Right ventricle myocardium inferior (tissue), 1 donor: Measurements from ENCODE around the gene SPOCD1. TPM values are rescaled to one million over a fixed set of nuclear protein-coding genes. Genes with fewer than 3 reads are reported as not detected.

Experiments used
- ATAC-seq: fragments of 200-7000 bp; cut with Tn5 transposase; one replicate; pipeline ENCODE4 v1.9.1; 2020; ENCODE audit warnings: mild to moderate bottlenecking, moderate library complexity
- DNase-seq: peaks from one replicate; pipeline ENCODE4 v3.0.0; 2021; ENCODE audit errors: missing footprints
- intact Hi-C: fragments of 100-400 bp; cut with DNase I; formaldehyde crosslinking; loops from one replicate; pipeline ENCODE4 v1.11.0; 2022
- total RNA-seq: library from RNA; stranded (reverse); fragmentation: NEBNext Ultra II Directional; extraction: Animal tissue kit (Norgen Biotek cat#: 25700); gene quantifications from one replicate; pipeline ENCODE4 v1.2.1, GENCODE V29; 2021
- donor health status: DM: no; HTN: yes; CAD: no; lungs with severe emphysema.

Gene SPOCD1
- total RNA-seq, 1 donor from 2014 or later = not detected

DNA sequence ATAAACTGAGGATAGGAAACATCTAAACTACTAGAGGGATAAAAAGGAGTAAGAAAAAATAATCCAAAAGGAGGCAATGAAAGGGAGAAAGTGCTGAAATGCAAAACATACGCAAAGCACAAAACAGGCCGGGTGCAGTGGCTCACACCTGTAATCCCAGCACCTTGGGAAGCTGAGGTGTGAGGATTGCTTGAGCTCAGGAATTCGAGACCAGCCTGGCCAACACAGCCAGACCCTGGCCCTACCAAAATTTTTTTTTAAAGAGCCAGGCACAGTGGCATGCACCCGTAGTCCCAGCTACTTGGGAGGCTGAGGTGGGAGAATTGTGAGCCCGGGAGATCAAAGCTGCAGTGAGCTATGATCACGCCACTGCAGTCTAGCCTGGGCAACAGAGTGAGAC, 10.5 kb downstream of the SPOCD1 start:
- DNase-seq (no peak), ATAC-seq (no peak)
- intact Hi-C loops = no loop called here

DNA sequence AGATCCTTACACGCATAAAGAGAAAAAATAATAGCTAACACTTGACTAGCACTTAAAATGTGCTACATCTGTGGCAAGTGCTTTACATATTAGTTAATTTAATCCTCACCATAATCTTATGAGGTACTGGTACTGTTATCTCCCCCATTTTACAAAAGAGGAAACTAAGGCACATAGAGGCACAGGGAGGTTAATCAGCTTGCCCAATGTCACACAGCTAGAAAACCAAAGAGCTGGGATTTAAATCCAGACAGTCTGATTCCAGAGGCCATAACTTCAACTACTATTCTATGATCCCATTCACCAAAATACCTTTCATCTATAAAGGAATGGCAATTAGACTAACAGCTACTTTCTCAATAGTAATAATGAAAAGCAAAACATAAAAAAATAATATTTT, 11.7 kb downstream of the SPOCD1 start:
- ATAC-seq (no peak), DNase-seq (no peak)
- intact Hi-C loops = no loop called here

DNA sequence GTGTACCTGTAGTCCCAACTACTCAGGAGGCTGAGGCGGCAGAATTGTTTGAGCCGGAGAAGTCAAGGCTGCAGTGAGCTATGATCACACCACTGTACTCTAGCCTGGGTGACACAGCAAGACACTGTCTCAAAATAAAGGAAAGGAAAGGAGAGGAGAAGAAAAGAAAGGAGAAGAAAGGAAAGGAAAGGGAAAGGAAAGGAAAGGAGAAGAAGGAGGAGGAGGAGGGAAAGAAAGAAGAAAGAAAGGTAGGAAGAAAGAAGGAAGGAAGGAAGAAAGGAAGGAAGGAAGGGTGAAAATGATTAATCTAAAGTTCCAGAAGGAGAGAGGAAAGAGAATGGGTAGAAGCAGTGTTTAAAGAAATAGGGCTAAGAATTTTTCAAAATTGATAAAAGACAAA, 12.2 kb downstream of the SPOCD1 start:
- intact Hi-C loops = no loop called here
- DNase-seq = no peak

DNA sequence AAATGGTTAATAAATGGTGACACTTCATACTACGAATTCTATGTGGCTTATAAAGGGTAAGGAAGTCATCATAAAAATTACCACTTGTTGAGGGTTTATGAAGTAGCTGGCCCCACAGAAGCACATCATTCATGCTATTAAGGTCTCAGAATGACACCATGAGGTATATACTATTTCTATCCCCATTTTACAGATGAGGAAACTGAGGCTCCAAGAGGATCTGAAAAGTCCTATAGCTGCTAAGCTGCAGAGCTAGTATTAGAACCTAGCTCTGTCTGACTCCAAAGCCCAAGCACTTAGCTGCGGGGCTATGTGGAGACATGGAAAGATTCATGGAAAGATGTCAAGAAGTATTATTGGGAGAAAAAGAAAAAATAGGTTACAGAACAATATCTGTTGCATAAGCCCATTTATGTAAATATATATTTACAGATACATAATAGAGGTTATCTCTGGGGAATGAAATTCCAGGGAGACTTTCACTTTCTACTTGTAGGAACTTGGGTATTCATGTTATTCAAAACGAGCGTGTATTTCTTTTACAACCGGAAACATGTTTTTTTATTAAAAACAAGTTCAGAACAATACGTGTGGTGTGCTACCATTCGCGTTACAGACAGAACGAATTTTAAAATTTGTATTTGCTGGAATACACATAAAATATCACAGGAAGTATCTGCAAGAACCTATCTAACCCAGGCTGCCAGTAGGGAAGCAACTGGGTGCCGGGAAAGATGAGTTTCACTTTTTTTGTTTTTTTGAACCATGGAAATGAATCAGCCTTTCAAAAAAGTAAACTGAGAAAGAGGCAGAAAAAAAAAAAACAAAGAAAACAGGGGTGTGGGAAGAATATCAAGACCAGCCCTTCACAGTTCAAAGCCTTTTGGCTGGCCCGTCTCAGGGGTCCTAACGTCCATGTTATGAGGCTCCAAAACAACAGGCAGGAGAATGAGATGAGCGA, 13.4 kb downstream of the SPOCD1 start:
- no peak for ATAC-seq
- intact Hi-C loops = no loop called here
- DNase-seq = no peak

More for the DNA sequence above, 12.2 kb downstream of the SPOCD1 start:
- ATAC-seq = no peak

DNA sequence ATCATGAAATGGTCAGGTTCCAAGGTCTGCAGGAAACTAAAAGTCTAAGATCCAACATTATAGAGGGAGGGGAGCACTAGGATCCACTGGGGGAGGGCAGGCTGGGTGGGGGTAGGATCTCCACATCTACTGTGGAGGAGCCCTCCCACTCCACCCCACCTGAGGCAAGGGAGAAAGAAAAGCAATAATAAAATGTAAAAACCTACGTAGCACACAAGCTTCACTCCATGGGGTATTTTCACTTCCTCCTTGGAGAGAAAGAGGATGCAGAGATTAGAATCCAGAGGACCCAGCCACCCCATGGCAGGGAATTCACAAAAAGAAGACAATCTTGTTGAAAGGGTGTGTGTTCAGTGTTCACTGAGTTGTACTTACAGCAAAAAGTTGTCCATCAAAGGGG, 14.4 kb downstream of the SPOCD1 start:
- DNase-seq = no peak
- ATAC-seq = no peak
- intact Hi-C loops = no loop called here

DNA sequence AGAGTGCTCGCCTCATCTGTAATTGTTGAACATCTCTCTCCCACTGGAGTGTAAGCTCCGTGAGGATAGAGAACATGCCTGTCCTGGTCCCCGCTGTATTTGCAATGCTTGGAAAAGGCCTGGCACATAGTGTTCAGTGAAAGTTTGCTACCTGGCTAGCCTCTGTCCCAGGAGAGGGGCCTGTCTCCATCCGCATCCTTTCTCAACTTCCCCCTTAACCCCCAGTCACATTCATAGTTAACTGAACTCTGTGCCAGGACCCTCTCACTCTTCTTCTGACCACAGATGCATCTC, 15.2 kb downstream of the SPOCD1 start:
- intact Hi-C loops = no loop called here
- ATAC-seq (no peak), DNase-seq (no peak)

DNA sequence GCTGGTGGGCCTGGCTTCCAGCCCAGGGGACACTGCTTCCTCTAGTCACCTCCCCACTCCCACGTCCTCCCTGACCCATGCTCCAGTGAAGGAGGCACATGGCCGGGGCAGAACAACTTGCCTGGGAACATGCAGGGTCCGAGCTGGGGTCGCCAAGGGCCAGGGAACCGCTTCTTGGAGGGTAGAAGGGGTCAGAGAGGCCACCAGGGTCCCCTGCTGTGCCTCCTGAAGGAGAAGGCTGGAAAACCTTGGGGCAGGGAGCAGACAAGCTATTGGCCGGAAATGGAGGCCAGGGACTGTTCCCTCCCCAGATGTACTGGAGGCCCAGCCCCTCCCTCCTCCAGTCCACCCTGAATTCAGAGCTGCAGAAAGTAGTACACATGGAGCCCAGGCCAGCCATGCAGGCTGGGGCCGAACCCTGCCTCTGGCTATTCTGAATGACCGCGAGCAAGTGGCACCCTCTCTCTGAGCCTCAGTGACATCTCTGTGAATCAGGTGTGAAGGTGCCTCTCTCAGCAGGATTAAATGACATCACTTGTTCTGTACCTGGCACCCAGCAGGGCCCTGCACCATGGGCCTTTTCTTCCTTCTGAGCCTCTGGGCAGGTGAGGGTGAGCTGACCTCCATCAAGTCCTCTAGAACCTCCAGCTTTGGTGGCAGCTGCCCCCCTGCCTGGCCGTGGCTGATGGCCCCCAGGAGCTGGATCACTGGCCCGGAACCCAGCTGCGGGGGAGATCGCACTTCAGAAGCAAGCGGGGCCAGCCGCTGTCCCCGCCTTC, 15.7 kb downstream of the SPOCD1 start:
- ATAC-seq (no peak), DNase-seq (no peak)
- intact Hi-C loops = no loop called here

DNA sequence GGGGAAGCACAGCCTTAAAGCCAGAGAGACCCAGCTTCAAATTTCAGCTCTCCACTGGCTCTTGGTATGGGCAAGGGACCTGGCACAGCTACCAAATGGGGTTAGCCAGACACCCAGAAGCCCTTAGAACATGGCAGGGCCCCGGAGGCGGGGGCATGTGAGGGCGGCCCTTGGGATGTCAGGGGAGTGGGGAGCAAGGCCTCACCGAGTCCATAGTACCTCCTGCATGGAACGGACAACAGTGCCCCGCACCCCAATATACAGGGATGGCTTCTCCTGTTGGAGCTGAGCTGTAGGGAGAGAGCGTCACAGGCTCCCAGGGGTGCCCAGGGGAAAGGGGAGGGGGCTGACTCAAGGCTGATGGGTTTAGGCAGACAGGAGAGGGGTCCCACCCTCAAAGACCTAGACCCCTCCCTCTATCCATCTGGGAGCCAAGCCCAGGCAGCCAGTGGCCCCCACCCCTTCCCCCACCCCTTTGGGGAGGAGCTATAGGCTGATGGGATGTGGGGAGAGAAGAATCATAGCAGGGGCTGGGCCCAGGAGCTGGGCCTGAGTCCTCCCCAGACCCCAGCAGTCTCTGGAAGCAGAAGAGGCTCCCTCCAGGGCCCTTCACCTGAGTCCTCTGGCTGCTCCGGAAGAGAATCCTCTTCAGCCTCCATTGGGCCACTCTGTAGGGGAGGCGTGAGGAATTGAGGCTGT, 16.5 kb downstream of the SPOCD1 start:
- intact Hi-C loops = no loop called here
- DNase-seq = no peak
- ATAC-seq = peak; percentile 20

DNA sequence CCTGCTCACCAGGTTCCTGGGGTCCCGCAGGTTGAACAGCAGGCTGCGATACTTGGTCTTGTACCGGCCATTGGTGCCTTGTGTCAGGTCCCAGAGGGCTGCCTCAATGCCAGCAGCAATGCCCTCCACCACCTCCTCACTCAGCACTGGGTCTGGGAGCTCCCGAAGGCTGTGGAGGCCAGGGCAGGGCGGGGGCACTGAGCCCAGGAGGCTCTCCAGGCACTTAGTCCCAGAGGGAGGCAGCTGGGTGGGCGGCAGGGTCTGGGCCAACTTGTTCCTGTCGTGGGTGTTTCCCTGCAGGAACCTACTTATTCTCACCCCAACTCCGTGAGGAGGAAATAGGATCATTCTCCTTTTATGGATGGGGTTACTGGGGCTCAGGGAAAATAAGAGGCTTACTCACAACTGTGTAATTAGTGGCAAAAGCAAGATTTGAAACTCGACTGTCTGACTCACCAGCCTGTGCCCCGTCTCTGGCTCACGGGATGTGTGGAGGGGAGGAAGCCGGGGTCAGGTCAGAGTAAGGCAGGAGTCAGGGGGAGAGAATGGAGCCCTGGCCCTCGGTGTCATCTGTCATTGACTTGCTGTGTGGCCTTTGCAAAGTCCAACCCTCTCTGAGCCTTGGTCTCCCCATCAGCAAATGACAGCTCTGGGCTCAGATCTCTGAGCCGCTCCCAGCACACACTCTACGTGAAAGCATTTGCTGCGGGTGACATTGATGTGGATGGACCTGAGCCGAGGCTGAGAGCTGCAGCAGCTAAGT, 17.2 kb downstream of the SPOCD1 start:
- DNase-seq (no peak), ATAC-seq (no peak)
- intact Hi-C loops = no loop called here

DNA sequence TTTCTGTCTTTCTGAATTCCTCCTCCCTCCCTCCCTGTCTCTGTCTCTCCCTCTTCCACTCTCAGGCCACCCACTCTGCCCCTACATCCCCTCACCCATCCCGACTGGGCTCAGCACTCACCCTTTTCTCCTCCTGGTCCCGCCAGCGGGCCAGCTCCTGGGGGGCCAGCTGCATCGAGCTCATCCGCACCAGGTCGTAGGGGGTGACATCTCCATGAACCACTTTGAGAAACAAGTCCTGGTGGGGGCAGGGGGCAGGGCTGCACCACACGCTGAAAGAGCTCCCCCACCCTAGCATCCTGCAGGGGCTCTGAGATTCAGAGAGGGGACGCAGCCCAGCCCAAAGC, 17.8 kb downstream of the SPOCD1 start:
- intact Hi-C loops = no loop called here
- ATAC-seq (no peak), DNase-seq (no peak)

DNA sequence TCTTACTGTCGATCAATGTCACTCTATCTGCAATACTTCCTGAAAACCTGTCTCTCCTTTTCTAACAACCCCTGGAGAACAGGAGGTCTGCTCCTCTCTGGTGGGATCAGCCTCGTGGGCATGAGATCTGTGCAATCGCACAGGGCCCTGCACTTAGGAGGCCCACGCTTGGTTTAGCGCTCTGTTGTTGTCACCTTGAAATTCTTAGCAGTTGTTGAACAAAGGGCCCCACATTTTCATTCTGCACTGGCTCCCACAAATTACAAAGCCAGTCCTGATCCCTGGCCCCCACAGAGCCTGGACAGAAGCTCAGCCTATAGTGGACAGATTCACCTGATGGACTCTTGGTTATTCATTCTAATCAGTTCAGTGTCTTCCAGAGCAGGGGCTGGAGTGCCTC, 18.6 kb downstream of the SPOCD1 start:
- DNase-seq = no peak
- intact Hi-C loops = no loop called here
- no peak for ATAC-seq

DNA sequence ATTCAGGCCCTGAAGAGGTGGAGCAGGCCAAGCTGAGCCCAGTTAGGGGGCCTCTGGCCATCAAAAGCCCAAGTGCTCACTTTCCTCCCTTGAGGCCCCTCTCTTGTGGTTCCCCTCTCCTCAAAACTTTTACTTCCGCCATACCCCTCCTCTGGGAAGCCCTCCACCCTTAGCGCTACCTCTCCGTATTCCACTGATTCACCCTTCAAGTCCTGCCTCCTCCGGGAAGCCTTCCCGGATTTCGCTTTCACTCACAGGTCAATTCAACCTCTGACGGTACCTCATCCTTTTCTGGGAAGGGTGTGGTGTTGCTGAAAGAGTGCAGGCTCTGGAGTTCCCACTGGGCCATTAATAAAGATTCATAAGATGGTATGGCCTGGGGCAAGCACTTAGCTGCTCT, 19.1 kb downstream of the SPOCD1 start:
- no peak for DNase-seq
- no peak for ATAC-seq
- intact Hi-C loops = no loop called here

DNA sequence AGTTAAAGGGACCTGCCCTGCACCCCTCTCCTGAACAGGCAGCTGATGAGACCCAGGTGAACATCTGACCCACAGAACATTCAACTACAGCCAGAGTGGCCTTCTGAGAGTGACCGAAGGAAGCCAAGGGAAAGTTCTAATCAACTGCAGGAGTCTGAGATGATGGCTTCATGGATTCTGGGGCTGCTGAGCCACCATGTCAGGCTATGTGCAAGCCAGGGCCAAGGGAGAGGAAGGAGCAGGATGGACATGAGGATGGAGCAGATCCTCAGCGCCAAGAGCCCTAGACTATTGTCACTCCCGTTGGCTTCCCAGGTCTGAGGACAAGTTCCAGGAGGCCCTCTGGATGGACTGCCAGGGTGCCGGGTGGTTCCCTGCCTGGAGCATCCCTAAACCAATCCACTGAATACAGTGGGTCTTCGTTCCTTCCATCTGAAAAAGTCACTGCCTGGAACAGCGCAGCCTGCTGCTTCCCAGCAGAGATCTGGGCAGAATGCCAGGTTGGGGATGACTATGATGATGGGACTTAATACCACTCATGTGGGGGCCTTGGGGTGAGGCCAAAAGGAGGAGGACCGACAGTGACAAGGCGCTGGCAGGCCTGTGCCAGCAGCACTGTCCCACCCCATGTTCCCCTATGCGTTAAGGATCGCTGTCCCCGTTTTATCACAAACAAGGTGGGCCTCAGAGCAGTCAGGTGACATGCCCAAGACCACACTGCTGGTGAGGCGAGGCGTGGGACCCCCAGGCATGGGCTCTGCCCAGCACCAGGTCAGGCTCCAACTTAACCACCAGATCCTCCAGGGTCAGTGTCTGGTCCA, 19.8 kb downstream of the SPOCD1 start:
- DNase-seq (no peak), ATAC-seq (no peak)
- intact Hi-C loops = no loop called here

DNA sequence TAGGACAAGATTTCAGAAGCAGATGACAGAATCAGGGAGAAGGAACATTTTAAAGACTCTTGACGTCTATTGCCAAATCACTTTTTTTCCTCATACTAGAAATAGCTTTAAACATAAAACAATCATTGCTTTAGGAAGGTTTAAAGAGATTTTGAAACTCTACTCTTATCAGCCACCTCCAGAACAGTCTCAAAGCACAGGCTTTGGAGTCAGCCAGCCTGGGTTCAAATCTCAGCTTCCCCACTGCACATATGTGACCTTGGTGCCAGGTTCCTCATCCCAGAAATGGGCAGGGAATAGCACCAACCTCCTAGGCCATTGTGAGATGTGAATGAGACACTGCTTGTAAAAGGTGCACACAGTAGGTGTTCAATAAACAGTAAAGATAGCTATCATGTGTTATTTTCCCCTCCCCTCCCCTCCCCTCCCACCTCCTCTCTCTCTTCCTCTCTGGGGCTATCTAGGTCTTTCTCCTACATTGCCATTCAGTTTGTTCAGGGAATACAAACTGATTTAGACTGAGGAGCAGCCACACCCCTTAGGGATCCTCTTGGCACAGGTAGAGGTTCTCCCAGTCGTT, 20.6 kb downstream of the SPOCD1 start:
- ATAC-seq = no peak
- intact Hi-C loops = no loop called here

DNA sequence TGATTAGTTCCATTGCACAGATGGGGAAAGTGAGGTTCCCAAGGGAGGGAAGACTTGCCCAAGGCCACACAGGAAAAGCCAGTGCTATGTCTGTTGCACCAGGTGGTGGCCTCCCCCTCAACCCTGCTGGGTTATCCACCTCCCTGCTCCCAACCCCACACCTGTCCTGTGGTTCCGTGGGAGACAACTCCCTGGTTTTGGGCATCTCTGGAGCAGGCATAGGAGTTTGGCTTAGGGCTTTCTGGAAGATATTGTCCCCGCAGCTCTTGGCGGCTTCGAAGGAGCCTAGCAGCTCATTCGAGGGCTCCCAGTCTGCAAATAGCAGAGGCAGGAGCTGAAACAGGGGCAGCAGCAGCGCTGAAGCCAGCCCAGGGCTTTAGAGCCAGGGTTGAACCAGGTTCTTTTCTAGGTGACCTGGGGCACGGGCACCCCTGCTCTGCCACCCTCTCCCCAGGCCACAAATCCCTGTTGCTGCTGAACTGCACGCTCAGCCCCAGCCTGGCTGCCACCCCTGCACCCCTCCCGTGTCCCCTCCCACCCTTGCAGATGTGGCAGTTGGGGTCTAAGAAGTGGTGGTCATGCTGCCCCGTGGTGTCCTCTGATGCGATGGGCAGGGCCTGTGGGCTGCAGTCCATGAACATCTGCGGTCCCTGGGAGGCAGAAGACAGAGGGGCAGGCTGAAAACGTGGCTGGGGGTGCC, 22.1 kb downstream of the SPOCD1 start:
- intact Hi-C loops = no loop called here

More for the DNA sequence above, 20.6 kb downstream of the SPOCD1 start:
- no peak for DNase-seq

DNA sequence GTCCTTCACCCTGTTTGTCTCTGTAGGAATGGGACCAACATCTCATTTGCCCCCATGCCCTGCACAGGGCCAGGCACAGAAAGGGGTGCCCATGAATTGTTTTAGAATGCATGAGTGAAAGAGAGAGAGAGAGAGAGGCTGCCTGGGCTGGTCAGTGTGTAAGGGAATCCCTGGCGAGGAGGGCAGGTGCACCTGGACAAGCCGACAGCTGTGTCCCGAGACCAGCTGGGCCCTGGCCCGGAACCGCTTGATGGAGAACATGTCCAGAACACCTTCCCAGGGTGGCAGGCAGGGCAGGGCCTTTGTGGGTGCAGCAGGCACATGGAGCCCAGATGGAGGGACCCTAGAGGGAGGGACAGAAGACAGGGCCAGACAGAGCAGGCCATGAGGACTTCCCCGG, 22.7 kb downstream of the SPOCD1 start:
- DNase-seq (no peak), ATAC-seq (no peak)
- intact Hi-C loops = no loop called here

More for the DNA sequence above, 22.1 kb downstream of the SPOCD1 start:
- DNase-seq = no peak
- ATAC-seq = no peak

DNA sequence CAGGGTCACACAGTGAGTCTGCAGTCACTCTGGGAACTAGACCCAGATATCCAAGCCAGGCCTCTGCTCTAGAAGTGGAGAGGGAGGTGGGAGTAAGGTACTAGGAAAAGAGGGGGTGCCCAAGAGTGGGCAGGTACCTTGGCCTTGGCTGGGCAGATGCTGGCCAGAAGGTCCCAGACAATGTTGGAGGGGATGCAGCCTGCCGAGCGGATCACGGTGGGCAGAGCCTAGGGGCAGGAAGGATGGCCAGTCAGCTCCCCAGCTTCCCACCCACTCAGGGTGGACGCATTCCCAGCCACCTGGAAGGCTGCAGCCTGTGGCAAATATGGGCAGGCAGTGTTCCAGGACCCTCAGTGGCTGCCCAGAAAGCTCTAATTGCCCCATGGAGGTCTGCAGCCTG, 23.3 kb downstream of the SPOCD1 start:
- intact Hi-C loops = no loop called here
- DNase-seq = no peak

More for the DNA sequence above, 23.3 kb downstream of the SPOCD1 start:
- ATAC-seq = no peak
